ENCODE measurements around the gene MATN1. TPM values are rescaled to one million over a fixed set of nuclear protein-coding genes. Genes with fewer than 3 reads are reported as not detected.

Gene MATN1
- polyA plus RNA-seq, 1 donor (not counting 4 experiments of a cell fraction or from before 2014, with no cell fraction given) = 0.05 TPM

GRCh38 chr1:30697571-30698376, 25.6 kb downstream of the MATN1 start:
- no peaks in the 10 kb centered on the region for H4K20me1 ChIP-seq (ENCODE audit: control insufficient read depth, extremely low read depth, insufficient read depth, low read length)
- H3K9me1 ChIP-seq (ENCODE audit: control insufficient read depth, extremely low read depth, insufficient read depth, low read length) = no peaks in the 10 kb centered on the region
- H3K79me2 ChIP-seq (ENCODE audit: control insufficient read depth, insufficient read depth, low read length) = no peaks in the 10 kb centered on the region
- no peak overlapping the region for H2AFZ ChIP-seq (ENCODE audit: control insufficient read depth, low read length)
- H3K4me1 ChIP-seq (ENCODE audit: control insufficient read depth, extremely low read depth, insufficient read depth, low read length) = peaks cover 25% of the 10 kb centered on the region
- no peak overlapping the region for H3K27ac ChIP-seq (ENCODE audit: control insufficient read depth, insufficient read depth, low read length)
- peak overlapping the region; percentile 6 for H3K4me2 ChIP-seq (ENCODE audit: control insufficient read depth, extremely low read depth, insufficient read depth, low read depth, low read length)
- H3K9ac ChIP-seq (ENCODE audit: control insufficient read depth, extremely low read depth, insufficient read depth, low read length) = no peak overlapping the region
- TF ChIP-seq EZH2 (IDR thresholded peaks at IDR 0.05; ENCODE audit: low read length) (no peak), CTCF (optimal IDR thresholded peaks at IDR 0.05 in 1 of 3, IDR thresholded peaks at IDR 0.05 in 1 of 3, conservative IDR thresholded peaks at IDR 0.05 in 1 of 3; ENCODE audit: extremely low read depth in 1 of 3, insufficient read depth in 2 of 3, low read length in 3 of 3) (peak; percentile 40 to 76 (median 51))
- DNase-seq (ENCODE audit: low read depth, low spot score) (peak; percentile 73), FAIRE-seq (peak; percentile 89)
- no peak overlapping the region for H3K4me3 ChIP-seq (ENCODE audit: control insufficient read depth in 2 of 3, extremely low read depth in 1 of 3, insufficient read depth in 2 of 3, low read depth in 1 of 3, low read length in 3 of 3)
- H3K36me3 ChIP-seq (ENCODE audit: control insufficient read depth in 2 of 2, extremely low read depth in 1 of 2, insufficient read depth in 2 of 2, low read length in 2 of 2) = no peaks in the 10 kb centered on the region
- no peaks in the 10 kb centered on the region for H3K27me3 ChIP-seq (ENCODE audit: control insufficient read depth, extremely low read depth, insufficient read depth, low read length)
- dilution Hi-C loops (cut with MboI; ENCODE audit: extremely low pct_ligation_motif_present, low sequenced_read_pairs) = no loop called here
- H3K9me3 ChIP-seq (ENCODE audit: control insufficient read depth, low read depth, low read length) = no peaks in the 10 kb centered on the region

GRCh38 chr1:30696831-30697230, 26.6 kb downstream of the MATN1 start:
- no peak overlapping the region for H3K9ac ChIP-seq (ENCODE audit: control insufficient read depth, extremely low read depth, insufficient read depth, low read length)
- no peaks in the 10 kb centered on the region for H3K36me3 ChIP-seq (ENCODE audit: control insufficient read depth in 2 of 2, extremely low read depth in 1 of 2, insufficient read depth in 2 of 2, low read length in 2 of 2)
- no peaks in the 10 kb centered on the region for H3K9me1 ChIP-seq (ENCODE audit: control insufficient read depth, extremely low read depth, insufficient read depth, low read length)
- no peaks in the 10 kb centered on the region for H3K79me2 ChIP-seq (ENCODE audit: control insufficient read depth, insufficient read depth, low read length)
- no peak overlapping the region for H2AFZ ChIP-seq (ENCODE audit: control insufficient read depth, low read length)
- H4K20me1 ChIP-seq (ENCODE audit: control insufficient read depth, extremely low read depth, insufficient read depth, low read length) = no peaks in the 10 kb centered on the region
- FAIRE-seq = no peak
- no peak overlapping the region for H3K4me2 ChIP-seq (ENCODE audit: control insufficient read depth, extremely low read depth, insufficient read depth, low read depth, low read length)
- H3K4me3 ChIP-seq (ENCODE audit: control insufficient read depth in 2 of 3, extremely low read depth in 1 of 3, insufficient read depth in 2 of 3, low read depth in 1 of 3, low read length in 3 of 3) = no peak overlapping the region
- no peak for DNase-seq (ENCODE audit: low read depth, low spot score)
- dilution Hi-C loops (cut with MboI; ENCODE audit: extremely low pct_ligation_motif_present, low sequenced_read_pairs) = no loop called here
- no peak overlapping the region for H3K27ac ChIP-seq (ENCODE audit: control insufficient read depth, insufficient read depth, low read length)
- no peak for TF ChIP-seq CTCF (optimal IDR thresholded peaks at IDR 0.05 in 1 of 3, IDR thresholded peaks at IDR 0.05 in 1 of 3, conservative IDR thresholded peaks at IDR 0.05 in 1 of 3; ENCODE audit: extremely low read depth in 1 of 3, insufficient read depth in 2 of 3, low read length in 3 of 3)
- no peak for TF ChIP-seq EZH2 (IDR thresholded peaks at IDR 0.05; ENCODE audit: low read length)
- no peaks in the 10 kb centered on the region for H3K9me3 ChIP-seq (ENCODE audit: control insufficient read depth, low read depth, low read length)
- H3K27me3 ChIP-seq (ENCODE audit: control insufficient read depth, extremely low read depth, insufficient read depth, low read length) = no peaks in the 10 kb centered on the region
- peaks cover 24% of the 10 kb centered on the region for H3K4me1 ChIP-seq (ENCODE audit: control insufficient read depth, extremely low read depth, insufficient read depth, low read length)

Measured in keratinocyte (primary cell).